Lung (tissue), 12 donors: ENCODE data around the gene EFNB3. TPM values are rescaled to one million over a fixed set of nuclear protein-coding genes. Genes with fewer than 3 reads are reported as not detected.

Source experiments
- ATAC-seq: fragments of 200-7000 bp; cut with Tn5 transposase; one replicate; pipeline ENCODE4 v1.9.1; 2020; ENCODE audit warnings: moderate number of reproducible peaks; ENCODE audit not compliant: insufficient read depth, low FRiP score
- DNase-seq, 3 donors: peaks; one replicate each; pipeline ENCODE4 v3.0.0-alpha.2; 2013 to 2017
- H3K27ac ChIP-seq, 2 donors: one replicate each; pipeline ENCODE4 v1.5.1; 2013; ENCODE audit warnings: mild to moderate bottlenecking in 2 of 2, moderate library complexity in 2 of 2, control low read depth in 1 of 2, inconsistent platforms in 1 of 2, low read depth in 1 of 2, low read length in 1 of 2
- H3K27me3 ChIP-seq, 3 donors: one replicate each; pipeline ENCODE4 v1.5.1; 2013; ENCODE audit warnings: low read length in 2 of 3; ENCODE audit not compliant: control insufficient read depth in 3 of 3, insufficient read depth in 3 of 3
- H3K36me3 ChIP-seq, 4 donors: one replicate each; pipeline ENCODE4 v1.5.1; 2013; ENCODE audit warnings: low read length in 4 of 4, mild to moderate bottlenecking in 1 of 4, moderate library complexity in 1 of 4; ENCODE audit not compliant: control insufficient read depth in 4 of 4, insufficient read depth in 4 of 4
- H3K4me1 ChIP-seq, 5 donors: one replicate each; pipeline ENCODE4 v1.5.1; 2013; ENCODE audit warnings: low read length in 5 of 5, mild to moderate bottlenecking in 2 of 5, moderate library complexity in 1 of 5; ENCODE audit not compliant: control insufficient read depth in 5 of 5, insufficient read depth in 5 of 5
- H3K4me3 ChIP-seq: one replicate; pipeline ENCODE4 v1.5.1; 2013; ENCODE audit warnings: mild to moderate bottlenecking, control low read depth, moderate library complexity
- H3K9ac ChIP-seq, 2 donors: one replicate each; pipeline ENCODE4 v1.5.1; 2013; ENCODE audit warnings: low read length in 2 of 2, control low read depth in 1 of 2; ENCODE audit not compliant: insufficient read depth in 1 of 2
- H3K9me3 ChIP-seq, 4 donors: one replicate each; pipeline ENCODE4 v1.5.1; 2013; ENCODE audit warnings: low read length in 3 of 4, mild to moderate bottlenecking in 1 of 4, moderate library complexity in 1 of 4; ENCODE audit not compliant: control insufficient read depth in 4 of 4, insufficient read depth in 3 of 4
- WGBS, 2 donors: extraction: QIAGEN DNeasy Blood & Tissue Kit; methylation state at CpG; one replicate each; pipeline ENCODE4 v1.1.7; 2013; 5-methylcytosine and 5-hydroxymethylcytosine counted together
- polyA plus RNA-seq, 2 donors: library from polyadenylated mRNA; stranded (reverse); fragments of 200-250 nt; gene quantifications; one replicate each; pipeline ENCODE4 v1.2.1, GENCODE V29; 2013
- total RNA-seq, 2 donors: library from RNA; depleted of rRNA in 1 of 2; stranded (reverse); fragments of >200 nt in 1 of 2; gene quantifications; one replicate each; pipeline ENCODE4 v1.2.1, GENCODE V29; 2014 to 2021
- TF ChIP-seq, protein P1 (sequence below): IDR thresholded peaks from 2 replicates; pipeline ENCODE4 v1.5.1; 2012; ENCODE audit warnings: mild to moderate bottlenecking; ENCODE audit errors: control extremely low read depth, extremely low read depth
- donor health status: control.
- donor health status: control.
- donor health status: Bipolar disorder and iron deficiency.
- donor health status: healthy.
- donor health status: DM: yes; HTN: yes; CAD: no.

The EFNB3 gene
- total and polyA plus RNA-seq, 4 donors, result 0.87 to 4.9 (median 2.5) TPM

DNA sequence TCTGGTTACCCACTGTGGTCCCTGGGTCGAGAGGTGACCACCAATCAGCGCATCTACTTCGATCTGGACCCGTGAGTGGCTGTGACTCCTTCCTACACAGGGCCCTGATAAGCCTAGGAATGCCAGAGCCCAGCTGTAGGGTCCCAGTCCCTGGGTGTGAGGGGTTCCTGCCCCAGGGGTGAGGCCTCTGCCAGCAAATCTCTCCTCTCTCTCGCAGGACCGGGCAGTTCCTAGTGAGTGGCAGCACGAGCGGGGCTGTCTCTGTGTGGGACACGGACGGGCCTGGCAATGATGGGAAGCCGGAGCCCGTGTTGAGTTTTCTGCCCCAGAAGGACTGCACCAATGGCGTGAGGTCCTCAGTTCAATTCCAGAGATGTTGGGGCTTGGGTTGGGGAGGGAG, 2.2 kb upstream of the EFNB3 start:
- TF ChIP-seq, protein P1, sequence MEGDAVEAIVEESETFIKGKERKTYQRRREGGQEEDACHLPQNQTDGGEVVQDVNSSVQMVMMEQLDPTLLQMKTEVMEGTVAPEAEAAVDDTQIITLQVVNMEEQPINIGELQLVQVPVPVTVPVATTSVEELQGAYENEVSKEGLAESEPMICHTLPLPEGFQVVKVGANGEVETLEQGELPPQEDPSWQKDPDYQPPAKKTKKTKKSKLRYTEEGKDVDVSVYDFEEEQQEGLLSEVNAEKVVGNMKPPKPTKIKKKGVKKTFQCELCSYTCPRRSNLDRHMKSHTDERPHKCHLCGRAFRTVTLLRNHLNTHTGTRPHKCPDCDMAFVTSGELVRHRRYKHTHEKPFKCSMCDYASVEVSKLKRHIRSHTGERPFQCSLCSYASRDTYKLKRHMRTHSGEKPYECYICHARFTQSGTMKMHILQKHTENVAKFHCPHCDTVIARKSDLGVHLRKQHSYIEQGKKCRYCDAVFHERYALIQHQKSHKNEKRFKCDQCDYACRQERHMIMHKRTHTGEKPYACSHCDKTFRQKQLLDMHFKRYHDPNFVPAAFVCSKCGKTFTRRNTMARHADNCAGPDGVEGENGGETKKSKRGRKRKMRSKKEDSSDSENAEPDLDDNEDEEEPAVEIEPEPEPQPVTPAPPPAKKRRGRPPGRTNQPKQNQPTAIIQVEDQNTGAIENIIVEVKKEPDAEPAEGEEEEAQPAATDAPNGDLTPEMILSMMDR, result no peak
- ATAC-seq (no peak), DNase-seq (no peak)
- 93 to 97% methylated on average over 13 of the region's 13 CpGs for WGBS, 2 donors
- Histone ChIP-seq H3K36me3 (peaks cover 0 to 23% (median 6%) of the 10 kb centered on the region in 4 donors), H3K9ac (no peak overlapping the region), H3K9me3 (peaks cover 0 to 3% (median 0%) of the 10 kb centered on the region in 4 donors), H3K27me3 (no peaks in the 10 kb centered on the region), H3K4me1 (peaks cover 0 to 22% (median 3%) of the 10 kb centered on the region in 5 donors), H3K4me3 (no peak overlapping the region), H3K27ac (no peak overlapping the region)

DNA sequence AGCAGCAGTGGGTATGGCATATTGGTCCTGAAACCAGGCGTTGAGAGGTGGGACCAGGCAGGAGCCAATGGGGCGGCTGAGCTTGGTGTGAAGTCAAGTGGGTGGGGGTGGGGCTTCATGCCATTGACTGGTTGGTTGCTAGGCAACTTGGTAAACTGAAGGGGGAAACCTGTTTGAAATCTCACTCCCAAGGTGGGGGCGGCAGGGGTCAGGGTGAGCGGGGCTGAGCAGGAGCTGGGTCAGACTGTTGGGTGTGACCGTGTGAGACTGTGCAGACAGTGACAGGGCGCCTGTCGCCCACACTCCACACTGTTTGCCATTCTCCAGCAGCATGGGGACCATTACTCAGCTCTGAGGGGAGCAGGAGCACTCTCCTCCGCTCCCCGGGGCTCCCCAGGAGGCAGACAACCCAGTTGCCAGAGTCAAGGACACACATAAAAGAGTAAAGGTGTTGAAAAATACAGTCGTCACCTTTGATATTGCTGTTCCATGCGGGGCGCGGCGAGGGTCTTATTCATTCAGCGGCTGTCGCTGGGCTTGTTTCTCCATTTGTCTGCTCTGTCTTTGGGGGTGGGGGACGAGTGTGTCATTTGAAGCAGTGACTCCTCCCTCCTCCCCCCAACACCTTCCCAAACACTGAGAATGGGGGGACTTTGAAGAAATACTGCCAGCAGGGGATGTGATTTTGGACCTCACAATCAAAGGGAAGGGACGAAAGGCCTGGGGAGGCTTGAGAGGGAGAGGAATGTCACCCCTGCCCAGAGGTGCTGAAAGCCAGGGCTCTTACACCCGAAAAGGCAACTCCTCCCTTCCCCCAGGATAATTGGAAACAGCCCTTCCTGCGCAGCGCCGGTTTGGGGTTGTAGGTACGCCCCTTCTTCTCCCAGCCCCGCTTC, 1.2 kb upstream of the EFNB3 start:
- peaks cover 0 to 23% (median 6%) of the 10 kb centered on the region in 4 donors for H3K36me3 ChIP-seq
- peaks cover 0 to 22% (median 3%) of the 10 kb centered on the region in 5 donors for H3K4me1 ChIP-seq
- WGBS, 2 donors, result 50 to 54% methylated on average over 24 of the region's 24 CpGs
- ATAC-seq (no peak), DNase-seq (peak; percentile 81 to 86 (median 83))
- H3K9me3 ChIP-seq, result peaks cover 0 to 3% (median 0%) of the 10 kb centered on the region in 4 donors
- no peak overlapping the region for H3K27ac ChIP-seq
- TF ChIP-seq, protein P1, result no peak
- H3K4me3 ChIP-seq, result no peak overlapping the region
- H3K27me3 ChIP-seq, result no peaks in the 10 kb centered on the region
- no peak overlapping the region for H3K9ac ChIP-seq

- Histone ChIP-seq H3K27me3 (no peaks in the 10 kb centered on the region), H3K36me3 (peaks cover 0 to 21% (median 6%) of the 10 kb centered on the region in 4 donors), H3K27ac (no peak overlapping the region), H3K4me1 (peaks cover 0 to 22% (median 3%) of the 10 kb centered on the region in 5 donors), H3K9me3 (peaks cover 0 to 3% (median 0%) of the 10 kb centered on the region in 4 donors), H3K9ac (no peak overlapping the region), H3K4me3 (no peak overlapping the region)
- WGBS, 2 donors, result 5 to 6% methylated on average over 40 to 50 of the region's 50 CpGs
- ATAC-seq, result no peak
- TF ChIP-seq, protein P1, result no peak
- peak in 2 of 3 donors; percentile 16 to 40 for DNase-seq
These were observed 560 bp downstream of the EFNB3 start for GRCh38 chr17:7705269-7706255.
